ENCODE measurements around the gene NUP210.
"Not testable (repeated sequence)": the region's sequence is repeated elsewhere in the genome, so short reads cannot be mapped to it uniquely, and the experiment has no call there.

The NUP210 gene

GRCh38 chr3:13405614-13406013 is 14.5 kb downstream of the NUP210 start:
- DNase-seq, result no peak

GRCh38 chr3:13404626-13405452 is 15.3 kb downstream of the NUP210 start:
- no peak for DNase-seq

- DNase-seq, result no peak
Observed at GRCh38 chr3:13403847-13404246, 16.3 kb downstream of the NUP210 start.

GRCh38 chr3:13403213-13403819 is 16.8 kb downstream of the NUP210 start:
- DNase-seq, result no peak

- DNase-seq, result no peak
Observed at GRCh38 chr3:13401149-13401548, 19.0 kb downstream of the NUP210 start.

GRCh38 chr3:13400114-13400673 is 19.9 kb downstream of the NUP210 start:
- DNase-seq, result no peak

GRCh38 chr3:13399603-13400002 is 20.5 kb downstream of the NUP210 start:
- no peak for DNase-seq

GRCh38 chr3:13397316-13397715 is 22.8 kb downstream of the NUP210 start:
- DNase-seq, result no peak

- DNase-seq, result no peak
Observed at GRCh38 chr3:13394363-13394762, 25.8 kb downstream of the NUP210 start.

- no peak for DNase-seq
Observed at GRCh38 chr3:13393427-13394360, 26.4 kb downstream of the NUP210 start.

GRCh38 chr3:13391308-13391707 is 28.8 kb downstream of the NUP210 start:
- DNase-seq, result no peak

GRCh38 chr3:13389378-13389777 is 30.7 kb downstream of the NUP210 start:
- no peak for DNase-seq

- no peak for DNase-seq
Observed at GRCh38 chr3:13388816-13389215, 31.3 kb downstream of the NUP210 start.

GRCh38 chr3:13385373-13385965 is 34.7 kb downstream of the NUP210 start:
- no peak for DNase-seq

GRCh38 chr3:13380971-13381370 is 39.2 kb downstream of the NUP210 start:
- DNase-seq, result no peak

GRCh38 chr3:13379201-13379830 is 40.8 kb downstream of the NUP210 start:
- peak in 1 of 2 donors; percentile 59 for DNase-seq

GRCh38 chr3:13378155-13378554 is 42.0 kb downstream of the NUP210 start:
- DNase-seq, result no peak

- DNase-seq, result not testable (repeated sequence)
Observed at GRCh38 chr3:13377741-13378140, 42.4 kb downstream of the NUP210 start.

GRCh38 chr3:13377021-13377420 is 43.1 kb downstream of the NUP210 start:
- DNase-seq, result no peak

GRCh38 chr3:13376091-13376490 is 44.0 kb downstream of the NUP210 start:
- DNase-seq, result no peak

GRCh38 chr3:13375464-13375863 is 44.7 kb downstream of the NUP210 start:
- DNase-seq, result no peak

GRCh38 chr3:13373975-13374586 is 46.0 kb downstream of the NUP210 start:
- no peak for DNase-seq
